GM18870 (cell line): ENCODE measurements around the gene CYYR1.
A peak's percentile ranks its signal among the peaks of the same experiment; 100 is the strongest.
"Not testable (repeated sequence)": the region's sequence is repeated elsewhere in the genome, so short reads cannot be mapped to it uniquely, and the experiment has no call there.

Experiments used
- ATAC-seq: cut with Tn5 transposase; IDR thresholded peaks from one replicate; pipeline ENCODE4 v1.9.1; 2021; ENCODE audit warnings: moderate library complexity; ENCODE audit not compliant: unreplicated experiment

Gene CYYR1

DNA sequence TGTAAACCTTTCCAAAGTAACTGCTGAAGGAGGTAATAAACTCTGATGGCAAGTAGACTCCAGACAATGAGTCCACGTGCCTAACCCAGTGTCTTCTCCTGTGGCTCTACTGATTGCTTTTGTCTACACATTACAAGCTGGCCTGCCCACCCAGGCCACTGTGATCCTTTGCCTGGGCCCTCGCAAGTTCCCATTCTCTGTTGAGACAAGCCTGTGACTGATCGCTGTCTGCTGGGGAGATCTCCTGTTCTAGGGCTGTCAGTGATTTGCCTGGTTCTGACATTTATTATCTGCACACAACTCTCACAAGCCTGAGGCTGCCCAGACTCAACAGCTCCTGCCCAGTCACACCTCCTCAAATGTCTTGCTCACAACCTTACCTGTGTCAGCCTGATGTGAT, 81.4 kb downstream of the CYYR1 start:
- no peak for ATAC-seq

DNA sequence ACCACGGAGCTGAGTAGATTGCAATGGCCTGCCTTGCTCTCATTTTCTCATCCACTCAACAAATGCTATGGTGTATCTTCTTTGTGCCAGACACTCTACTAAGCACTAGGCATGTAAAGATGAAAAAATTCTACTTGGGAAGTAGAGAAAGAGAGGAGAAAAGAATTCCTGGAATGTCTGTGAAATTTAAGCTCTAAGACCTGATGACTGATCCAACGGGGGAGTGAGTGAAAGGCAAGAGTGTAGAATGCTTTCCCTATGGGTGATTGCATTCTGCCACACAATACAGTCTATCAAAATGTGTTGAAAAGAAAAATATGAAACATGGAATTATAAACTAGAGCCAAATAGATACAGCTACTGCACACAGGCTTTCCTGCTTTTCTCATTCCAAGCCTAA, 82.3 kb downstream of the CYYR1 start:
- ATAC-seq, result no peak

DNA sequence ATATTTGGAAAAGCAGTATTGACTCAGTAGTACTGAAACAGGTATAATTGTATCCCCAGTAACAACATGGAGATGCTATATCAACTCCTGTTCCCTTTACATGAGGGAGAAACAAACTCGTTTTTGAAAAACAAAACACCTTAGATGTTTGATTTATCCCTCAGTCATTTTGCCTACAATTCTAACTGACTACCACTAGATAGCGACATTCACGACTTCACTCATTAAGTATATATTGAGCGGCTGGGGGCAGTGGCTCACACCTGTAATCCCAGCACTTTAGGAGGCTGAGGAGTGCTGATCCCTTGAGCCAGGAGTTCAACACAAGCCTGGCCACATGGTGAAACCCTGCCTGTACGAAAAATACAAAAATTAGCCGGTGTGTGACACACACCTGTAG, 83.3 kb downstream of the CYYR1 start:
- no peak for ATAC-seq

DNA sequence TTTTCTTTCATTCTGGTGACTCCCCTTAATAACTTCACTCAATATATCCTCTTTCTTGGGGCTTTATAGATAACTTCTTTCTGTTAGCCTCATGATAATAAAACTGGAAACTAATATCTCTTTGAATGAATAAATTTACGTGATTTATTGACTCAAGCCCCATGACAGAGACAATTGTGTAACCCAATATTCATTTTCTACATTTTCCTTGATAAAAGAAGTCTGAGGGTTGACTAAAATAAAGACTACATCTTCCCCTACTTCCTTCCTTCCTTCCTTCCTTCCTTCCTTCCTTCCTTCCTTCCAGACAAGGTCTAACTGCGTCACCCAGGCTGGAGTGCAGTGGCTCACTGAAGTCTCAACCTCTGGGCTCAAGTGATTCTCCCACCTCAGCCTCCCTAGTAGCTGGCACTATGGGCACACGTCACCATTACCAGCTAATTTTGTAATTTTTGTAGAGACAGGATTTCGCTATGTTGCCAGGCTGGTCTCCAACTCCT, 85.1 kb downstream of the CYYR1 start:
- ATAC-seq, result no peak

DNA sequence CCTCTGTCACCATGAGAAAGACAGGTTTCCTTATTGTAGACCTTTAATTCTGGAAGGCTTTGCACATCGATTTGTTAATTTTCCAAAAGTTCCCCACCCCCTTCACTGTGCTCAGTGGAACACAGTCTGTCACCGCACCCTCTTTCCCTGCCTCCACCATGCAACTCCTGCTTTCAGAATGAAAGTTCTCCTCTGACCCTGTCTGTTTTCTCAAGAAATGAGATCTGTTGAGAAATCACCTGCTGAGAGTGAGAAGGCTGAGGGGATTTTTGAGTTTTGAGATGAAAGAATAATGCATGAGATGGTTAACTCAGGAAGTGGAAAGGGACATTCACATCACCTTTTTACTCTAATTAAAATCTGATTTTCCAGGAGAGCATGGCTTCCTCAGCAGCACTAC, 99.6 kb downstream of the CYYR1 start:
- peak; percentile 81 for ATAC-seq

DNA sequence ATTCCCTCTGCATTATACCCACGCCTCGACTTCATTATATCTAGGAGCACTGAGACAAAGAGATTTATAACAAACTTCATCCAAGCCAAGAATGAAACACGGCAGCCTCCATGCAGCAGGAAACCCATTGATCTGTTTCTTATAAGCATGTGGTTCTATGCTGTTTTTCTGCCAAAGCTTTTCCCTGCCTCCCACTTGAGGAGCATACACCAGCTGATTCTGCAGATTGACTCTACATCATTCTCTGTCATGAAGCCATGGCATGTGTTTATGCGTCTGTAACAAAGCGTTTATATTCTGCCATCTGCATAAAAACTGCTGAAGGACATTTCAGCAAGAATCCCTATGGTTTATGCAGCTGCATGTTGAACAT, 102.0 kb downstream of the CYYR1 start:
- no peak for ATAC-seq

DNA sequence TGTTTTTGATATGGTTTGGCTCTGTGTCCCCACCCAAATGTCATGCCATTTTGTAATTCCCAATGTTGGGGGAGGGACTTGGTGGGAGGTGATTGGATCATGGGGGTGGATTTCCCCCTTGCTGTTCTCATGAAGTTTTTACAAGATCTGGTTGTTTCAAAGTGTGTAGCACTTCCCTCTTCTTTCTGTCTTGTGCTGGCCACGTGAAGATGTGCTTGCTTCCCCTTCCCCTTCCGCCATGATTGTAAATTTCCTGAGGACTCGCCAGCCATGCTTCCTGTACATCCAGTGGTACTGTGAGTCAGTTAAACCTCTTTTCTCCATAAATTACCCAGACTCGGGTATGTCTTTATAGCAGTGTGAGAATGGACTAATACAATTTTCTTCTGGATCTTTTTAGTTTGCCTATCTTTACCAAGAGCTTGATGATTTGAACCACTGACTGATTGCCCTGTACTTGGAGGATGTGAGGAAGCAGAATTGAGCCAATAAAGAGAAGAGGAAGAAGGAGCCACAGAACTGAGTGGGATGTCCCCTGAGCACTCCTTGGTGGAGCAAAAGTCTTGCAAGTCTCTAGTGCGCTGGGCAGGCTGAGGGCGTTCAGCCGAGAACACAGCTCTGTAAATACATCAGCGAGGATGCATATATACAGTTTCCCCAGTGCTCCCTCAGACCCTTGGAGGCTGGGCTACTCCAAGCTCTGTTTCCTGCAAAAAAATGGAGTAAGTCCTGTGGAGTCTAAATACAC, 102.6 kb downstream of the CYYR1 start:
- ATAC-seq, result no peak

DNA sequence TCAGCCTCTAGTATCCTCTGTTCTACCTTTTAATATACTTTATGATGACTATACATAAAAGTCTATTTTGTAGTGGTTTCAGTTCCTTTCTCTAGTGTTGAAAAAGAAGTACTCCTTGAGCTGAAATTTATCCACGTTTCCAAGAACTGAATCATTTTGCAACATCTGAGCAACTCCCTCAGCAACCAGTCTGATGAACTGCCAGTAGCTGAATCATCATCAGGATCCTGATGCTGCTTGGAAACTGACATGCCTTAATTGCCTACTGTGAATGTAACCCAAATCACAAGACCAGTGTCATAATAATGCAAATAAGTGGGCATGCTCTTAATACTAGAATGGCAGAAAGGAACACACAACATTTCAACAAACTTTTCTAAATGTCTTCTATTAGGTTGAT, 103.3 kb downstream of the CYYR1 start:
- no peak for ATAC-seq

DNA sequence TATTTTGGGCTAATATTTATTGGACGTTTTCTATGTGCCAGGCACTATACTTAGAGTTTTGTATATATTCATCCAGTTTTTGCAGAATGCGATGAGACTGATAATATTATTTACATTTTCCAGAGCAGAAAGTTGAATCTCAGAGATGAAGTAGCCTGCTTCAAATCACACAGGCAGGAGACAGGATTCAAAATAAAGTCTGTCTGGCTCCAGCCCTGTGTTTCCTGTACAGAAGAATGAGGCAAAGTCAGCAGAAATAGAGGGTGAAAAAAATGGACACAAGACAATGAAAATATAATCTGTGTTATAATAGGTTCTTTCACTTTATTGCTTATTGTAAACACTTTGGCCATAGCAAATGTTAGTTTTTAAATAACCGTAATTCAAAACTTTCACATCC, 107.2 kb downstream of the CYYR1 start:
- no peak for ATAC-seq

DNA sequence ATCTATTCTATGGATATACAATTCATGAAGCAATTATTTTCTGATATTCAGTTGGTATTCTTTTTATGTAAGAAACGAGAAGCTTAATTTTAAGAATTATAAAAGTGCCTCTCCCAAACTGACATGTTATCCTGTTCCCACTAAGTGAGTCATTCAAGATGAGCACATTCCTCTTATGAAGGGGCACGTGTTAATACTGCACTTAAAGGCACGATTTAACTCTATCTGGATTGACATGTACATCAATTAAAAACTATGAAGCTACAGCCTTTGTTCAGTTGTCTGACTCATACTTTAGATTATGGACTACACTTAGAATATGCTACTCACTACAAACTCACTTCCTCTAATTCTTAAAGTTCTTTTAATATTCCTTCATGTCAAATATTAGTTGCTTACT, 111.6 kb downstream of the CYYR1 start:
- ATAC-seq, result no peak

DNA sequence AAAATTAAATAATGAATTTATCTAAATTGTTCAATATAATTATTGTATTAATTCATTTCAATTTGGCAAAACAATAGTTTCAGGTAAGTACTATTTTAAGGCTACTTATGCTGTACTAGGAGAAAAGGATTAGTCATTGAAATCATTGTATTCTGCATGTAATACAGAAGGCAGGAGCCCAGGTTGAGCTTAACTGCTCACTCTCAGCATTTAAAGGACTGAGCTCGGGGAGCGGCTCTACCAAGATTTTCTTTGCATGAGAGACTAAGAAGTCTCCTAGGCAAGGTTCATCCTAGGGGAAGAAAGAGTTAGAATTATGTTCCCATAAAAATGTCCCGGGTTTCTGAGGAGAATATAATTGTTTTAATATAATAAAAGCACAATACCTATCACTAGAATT, 112.5 kb downstream of the CYYR1 start:
- ATAC-seq, result no peak

DNA sequence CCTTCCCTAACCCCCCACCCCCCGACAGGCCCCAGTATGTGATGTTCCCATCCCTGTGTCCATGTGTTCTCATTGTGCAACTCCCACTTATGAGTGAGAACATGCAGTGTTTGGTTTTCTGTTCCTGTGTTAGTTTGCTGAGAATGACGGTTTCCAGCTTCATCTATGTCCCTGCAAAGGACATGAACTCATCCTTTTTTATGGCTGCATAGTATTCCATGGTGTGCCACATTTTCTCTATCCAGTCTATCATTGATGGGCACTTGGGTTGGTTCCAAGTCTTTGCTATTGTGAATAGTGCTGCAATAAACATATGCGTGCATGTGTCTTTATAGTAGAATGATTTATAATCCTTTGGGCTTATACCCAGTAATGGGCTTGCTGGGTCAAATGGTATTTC, 114.2 kb downstream of the CYYR1 start:
- ATAC-seq, result not testable (repeated sequence)

DNA sequence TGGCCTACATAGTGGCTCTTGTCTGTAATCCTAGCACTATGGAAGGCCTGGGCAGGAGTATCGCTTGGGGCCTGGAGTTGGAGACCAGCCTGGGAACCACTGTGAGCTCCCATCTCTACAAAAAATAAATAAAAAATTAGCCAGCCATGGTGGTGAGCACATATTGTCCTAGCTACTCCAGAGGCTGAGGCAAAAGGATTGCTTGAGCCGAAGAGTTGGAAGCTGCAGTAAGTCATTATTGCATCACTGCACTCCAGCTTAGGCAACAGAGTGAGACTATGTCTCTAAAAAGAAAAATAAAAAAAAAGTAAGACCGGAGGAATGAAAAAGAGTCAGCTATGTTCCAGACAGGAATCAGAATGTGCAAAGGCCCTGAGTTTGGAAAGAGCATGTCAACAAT, 115.3 kb downstream of the CYYR1 start:
- ATAC-seq, result no peak

DNA sequence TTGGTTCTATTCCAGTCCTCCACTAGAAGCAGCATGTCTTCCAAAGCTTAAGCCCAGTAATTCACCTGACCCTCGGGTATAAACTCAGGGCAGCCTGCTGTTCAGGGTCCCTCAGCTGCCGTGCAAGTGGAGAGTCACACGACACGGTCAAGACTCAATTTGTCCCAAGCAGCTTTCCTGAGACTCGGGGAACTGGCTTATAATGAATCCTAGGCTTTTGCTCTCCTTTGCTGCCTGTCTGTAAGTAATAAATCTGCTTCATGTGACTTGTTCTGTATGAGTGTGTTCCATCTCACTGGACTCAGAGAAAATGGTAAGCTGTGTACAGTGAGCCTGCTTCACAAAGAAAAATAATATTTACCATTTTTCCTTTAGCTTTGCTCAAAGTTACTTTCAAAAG, 119.8 kb downstream of the CYYR1 start:
- ATAC-seq, result no peak

DNA sequence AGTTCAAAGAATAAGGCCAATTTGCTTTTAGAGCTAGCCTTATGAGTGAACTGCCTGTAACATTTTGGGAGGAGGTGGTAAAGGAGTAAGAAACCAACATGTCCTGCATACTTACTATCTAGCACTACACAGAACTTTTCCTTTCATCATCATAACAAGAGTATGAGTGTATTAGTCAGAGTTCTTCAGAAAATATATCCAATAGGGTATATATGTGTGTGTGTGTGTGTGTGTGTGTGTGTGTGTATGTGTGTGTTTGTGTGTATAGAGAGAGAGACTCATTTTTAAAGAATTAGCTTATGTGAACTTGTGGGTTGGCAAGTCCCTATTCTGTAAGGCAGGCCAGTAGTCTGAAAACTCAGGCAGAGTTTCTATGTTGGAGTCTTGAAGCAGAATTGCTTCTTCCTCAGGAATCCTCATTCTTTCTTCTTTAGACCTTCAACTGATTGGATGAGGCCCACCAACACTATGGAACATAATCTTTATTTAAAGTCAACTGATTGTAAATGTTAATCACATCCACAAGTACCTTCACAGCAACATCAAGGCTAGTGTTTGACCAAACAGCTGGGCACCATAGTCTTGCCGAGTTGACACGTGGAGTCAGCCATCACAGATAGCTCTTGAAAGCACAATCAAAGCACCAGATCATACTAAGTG, 121.9 kb downstream of the CYYR1 start:
- ATAC-seq, result no peak

DNA sequence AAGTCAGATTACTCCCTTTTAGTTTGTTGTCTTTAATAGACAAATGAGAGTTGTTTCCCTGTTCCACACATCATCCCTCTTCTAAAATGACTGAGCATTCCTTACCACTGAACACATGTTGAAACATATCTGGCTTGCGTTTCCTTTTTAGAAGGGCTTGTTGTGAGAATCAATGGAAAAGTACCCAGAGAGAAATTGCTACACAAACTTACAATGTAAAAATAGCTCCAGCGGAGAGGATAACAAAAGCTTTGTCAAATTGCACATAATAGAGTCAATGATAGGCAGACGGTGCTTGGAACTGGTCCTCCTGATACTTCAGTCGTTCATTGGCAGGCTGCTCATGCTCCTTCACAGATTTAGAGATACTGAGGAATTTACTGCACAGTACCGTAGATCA, 123.9 kb downstream of the CYYR1 start:
- no peak for ATAC-seq

DNA sequence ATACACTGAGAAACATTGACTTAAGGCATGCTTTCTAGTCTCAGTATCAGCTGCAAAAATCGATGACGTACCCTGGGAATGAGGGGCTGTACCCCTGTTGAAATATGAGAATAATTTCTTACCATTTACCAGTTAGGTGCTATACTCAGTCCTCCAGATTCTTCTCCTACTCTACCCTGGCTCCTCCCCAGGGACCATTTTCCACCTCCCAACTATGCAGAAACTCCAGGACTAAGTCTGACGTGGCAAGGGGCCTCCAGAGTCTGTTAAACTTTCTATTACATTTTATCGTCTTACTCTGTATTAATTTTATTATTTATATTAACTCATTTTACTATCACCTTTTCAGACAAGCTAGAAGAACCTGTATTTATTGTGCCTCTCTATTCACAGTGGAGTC, 124.3 kb downstream of the CYYR1 start:
- no peak for ATAC-seq

DNA sequence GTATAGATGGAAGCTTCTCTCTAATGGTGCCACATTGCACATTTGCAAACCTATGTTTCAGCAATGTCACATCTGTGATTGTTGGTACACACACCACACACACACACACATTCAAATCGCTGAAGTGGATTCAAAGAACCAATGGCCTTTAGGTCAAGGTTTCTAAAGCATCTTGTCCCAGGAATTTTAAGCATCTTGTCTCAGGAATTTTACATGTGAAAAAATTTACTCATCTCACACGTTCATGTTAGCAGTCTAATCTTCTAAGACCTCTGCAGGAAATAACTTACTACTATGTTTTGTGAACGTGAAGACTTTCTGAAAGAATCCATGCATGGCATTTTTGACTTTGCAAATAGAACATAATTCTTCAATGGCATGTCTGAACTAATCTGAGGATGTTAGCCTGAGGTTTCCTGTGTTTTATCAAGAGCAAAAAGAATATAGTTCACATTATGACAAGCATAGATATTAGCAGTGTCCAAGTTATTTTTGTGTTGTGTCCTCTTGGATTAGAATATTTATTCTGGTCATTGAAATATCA, 125.1 kb downstream of the CYYR1 start:
- no peak for ATAC-seq

DNA sequence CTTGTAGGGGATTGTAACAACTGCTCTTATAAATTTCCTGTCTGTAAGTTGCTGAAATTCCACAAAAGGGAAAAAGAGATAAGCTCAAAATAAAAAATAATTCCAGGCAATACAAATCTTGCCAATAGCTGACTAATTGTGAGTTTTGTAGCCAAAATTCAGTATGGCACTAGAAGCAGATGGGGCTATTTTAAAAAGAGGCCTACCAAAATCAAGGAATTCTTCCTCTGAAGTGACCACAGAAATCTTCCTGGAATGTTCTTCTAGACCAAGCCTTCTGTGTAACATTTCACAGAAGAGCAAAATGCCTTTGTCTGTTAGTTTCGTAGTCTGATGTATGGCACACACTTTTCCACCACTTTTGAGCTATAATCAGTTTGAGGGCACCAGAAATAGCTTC, 127.6 kb downstream of the CYYR1 start:
- no peak for ATAC-seq

DNA sequence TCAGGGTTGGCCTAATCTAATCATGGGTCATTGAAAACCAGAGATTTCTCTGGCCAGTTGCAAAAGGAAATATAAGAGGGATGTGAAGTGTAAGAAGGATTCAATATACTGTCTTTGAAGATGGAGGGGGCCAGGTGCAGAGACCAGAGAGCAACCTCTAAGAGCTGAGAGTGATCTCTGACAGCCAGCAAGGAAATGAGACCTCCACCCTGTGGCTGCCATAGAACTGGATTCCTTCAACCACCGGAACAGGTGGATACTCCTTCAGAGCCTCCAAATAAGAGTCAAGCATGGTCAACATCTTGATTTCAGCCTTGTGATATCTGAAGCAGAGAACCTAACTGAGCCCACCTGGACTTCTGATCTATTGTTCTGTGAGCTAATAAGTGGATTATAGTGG, 128.4 kb downstream of the CYYR1 start:
- ATAC-seq, result no peak

DNA sequence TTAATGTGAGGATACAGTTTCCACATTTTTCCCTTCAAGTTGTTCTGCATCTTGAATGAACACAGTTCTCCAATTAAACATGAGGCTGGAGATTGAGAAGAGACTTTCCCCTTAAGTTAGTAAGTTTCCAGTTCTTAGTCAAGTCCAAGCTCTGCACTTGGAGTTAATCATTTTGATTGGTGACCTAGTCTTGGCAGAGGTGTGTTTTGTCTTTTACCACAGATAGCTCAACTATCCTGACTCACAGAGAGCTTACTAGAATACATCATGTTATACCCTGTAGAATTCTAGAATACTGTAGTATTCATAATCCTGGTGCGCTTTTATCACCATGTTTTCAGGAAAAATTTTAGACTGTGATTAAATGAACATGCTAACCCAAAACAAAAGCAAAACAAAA, 129.2 kb downstream of the CYYR1 start:
- no peak for ATAC-seq

DNA sequence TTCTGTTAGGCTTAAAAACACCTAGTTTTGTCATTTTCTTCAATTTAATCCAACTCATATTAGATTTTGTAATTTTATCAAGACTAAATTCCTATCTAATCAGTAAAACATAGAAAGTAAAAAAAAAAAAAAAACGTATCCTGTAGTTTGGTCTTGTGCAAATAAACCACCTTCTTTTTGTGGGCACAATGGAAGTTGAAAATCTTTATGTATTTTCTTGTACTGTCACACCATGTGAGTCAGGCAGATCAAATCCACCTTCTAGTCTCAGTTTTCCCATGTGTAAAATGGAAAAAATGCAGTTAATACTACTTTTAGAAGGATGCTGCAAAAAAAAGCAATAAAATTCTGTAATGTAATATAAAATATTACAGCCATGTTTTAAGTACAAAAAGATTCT, 129.8 kb downstream of the CYYR1 start:
- no peak for ATAC-seq
